Activated CD4-positive, alpha-beta T cell treated with anti-CD3 and anti-CD28 coated beads for 48 hours (primary cell): ENCODE data around the gene NSL1.
A peak's percentile ranks its signal among the peaks of the same experiment; 100 is the strongest.
"Not testable (repeated sequence)": the region's sequence is repeated elsewhere in the genome, so short reads cannot be mapped to it uniquely, and the experiment has no call there.

Source experiments
- DNase-seq: peaks from one replicate; pipeline ENCODE4 v3.0.0-alpha.2; 2020

Gene NSL1

DNA sequence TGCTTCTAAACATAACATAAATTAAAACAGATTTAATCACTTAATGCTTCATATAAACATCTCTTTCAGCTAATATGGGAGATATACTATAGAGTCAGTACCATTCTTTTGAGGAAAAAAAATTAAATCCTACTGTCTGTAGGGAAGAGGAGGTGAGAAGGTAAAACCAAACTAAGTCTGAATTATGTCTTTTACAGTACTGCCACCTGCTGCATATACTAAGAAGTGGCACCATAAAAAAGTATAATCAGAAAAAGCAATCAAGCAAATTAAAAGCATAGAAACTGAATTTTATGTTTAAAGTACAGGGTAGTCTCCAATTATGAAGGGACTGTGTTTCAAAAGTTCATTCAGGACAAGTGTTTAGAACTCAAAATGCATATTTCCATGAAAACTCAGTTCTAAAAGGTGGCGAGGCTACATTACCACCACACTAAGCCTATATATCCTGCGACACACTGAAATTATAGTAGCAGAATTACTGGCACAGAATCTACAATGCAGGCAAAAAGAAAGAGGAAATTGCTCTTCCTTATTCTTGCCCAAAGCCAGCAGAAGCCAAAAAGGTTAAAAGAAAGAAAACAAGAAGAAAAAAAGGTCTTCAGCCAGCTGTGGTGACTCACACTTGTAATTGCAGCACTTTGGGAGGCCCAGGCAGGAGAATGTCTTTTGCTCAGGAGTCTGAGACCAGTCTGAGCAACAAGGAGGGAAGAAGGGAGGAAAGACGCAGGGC is 9.0 kb downstream of the NSL1 start:
- DNase-seq, result no peak

DNA sequence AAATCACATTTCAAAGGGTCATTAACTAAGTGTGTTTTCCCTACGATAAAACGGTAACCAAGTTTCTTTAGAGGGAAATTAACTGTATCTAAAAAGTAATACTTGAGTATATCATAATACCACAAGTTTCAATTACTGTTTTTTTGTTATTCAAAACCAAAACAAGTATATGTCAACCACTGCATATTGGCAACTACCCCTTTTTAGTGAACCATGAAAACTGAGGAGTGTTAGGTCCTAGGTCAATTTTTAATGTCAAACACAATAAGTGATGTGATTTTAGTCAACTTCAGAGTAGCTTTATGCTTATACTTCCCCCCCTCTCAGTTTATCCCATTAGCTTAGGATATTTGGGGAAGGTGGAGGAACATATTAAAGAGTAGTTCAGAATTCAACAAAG is 10.4 kb downstream of the NSL1 start:
- DNase-seq, result no peak

DNA sequence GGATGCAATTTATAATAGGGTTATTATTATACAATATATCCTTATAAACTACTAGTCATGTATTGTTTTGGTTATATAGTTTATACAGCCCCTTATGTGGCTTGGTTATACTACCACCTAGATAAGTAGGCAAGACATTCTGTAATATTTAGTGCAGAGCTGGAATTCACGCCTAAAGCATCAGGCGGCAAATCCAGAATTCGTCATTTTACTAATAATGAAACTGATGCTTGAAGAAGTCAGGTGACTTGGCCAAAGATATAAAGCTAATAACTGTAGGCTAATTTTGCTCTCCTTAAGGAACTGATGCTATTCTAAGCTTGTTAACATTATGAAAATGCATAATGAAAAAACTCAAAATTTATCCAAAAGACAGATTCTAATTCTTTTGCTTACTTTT is 10.8 kb downstream of the NSL1 start:
- DNase-seq, result no peak

DNA sequence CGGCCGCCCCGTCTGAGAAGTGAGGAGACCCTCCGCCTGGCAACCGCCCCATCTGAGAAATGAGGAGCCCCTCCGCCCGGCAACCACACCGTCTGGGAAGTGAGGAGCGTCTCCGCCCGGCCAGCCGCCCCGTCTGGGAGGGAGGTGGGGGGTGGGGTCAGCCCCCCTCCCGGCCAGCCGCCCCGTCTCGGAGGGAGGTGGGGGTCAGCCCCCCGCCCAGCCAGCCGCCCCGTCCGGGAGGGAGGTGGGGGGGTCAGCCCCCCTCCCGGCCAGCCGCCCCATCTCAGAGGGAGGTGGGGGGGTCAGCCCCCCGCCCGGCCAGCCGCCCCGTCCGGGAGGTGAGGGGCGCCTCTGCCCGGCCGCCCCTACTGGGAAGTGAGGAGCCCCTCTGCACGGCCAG is 12.5 kb downstream of the NSL1 start:
- not testable (repeated sequence) for DNase-seq

DNA sequence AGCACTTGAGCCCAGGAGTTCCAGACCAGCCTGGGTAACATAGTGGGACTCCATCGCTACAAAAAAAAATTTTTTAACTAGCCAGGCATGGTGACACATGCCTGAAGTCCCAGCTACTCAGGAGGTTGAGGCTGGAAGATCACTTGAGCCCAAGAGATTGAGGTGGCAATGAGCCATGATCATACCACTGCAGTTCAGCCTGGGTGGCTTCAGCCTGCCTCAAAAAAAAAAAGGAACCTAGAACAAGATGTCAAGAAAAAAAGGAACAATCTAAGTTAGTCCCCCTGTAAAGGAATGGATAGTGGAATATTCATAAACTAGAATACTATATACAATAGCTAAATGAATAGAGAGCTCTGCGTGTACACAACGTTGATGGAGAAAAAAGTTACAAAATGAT is 14.4 kb downstream of the NSL1 start:
- no peak for DNase-seq

DNA sequence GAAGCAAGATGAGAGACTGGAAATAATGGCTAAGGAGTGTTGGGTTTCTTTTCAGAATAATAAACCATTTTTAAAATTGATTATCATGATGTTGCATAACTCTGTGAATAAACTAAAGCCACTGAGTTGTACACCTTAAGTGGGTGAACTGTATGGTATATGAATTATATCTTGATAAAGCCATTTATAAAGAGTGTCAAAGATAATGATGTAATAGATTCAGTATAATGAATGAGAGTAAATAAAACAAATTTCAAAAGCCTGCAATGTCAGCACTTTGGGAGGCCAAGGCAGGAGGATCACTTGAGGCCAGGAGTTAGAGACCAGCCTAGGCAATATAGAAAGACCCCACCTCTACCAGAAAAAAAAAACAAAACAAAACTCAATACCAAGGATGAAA is 16.3 kb downstream of the NSL1 start:
- no peak for DNase-seq

DNA sequence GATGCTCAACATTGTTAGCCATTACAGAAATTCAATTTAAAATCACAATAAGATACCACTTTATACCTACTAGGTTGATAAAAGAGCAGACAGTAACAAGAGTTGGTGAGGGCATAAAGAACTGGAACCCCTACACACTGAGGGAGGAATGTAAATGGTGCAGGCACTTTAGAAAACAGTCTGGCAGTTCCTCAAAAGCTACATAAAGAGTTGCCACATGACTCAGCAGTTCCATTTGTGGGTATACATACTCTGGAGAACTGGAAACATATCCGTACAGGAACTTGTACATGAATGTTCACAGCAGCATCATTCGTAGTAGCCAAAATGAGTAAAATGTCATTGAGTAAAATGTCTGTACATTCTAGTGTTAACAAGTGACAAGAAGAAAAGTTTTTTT is 17.0 kb downstream of the NSL1 start:
- DNase-seq, result no peak

DNA sequence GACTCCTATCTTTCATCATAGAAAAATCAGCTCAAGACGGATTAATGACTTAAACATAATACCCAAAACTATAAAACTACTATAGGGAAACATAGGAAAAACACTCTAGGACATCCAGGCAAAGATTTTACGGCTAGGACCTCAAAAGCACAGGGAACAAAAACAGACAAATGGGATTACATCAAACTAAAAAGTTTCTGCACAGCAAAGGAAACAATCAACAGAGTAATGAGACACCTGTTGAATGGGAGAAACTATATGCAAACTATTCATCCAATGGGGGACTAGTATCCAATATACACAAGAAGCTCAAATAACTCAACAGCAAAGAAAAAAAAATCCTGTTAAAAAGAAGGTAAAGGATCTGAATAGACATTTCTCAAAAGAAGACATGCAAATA is 18.6 kb downstream of the NSL1 start:
- DNase-seq, result no peak

DNA sequence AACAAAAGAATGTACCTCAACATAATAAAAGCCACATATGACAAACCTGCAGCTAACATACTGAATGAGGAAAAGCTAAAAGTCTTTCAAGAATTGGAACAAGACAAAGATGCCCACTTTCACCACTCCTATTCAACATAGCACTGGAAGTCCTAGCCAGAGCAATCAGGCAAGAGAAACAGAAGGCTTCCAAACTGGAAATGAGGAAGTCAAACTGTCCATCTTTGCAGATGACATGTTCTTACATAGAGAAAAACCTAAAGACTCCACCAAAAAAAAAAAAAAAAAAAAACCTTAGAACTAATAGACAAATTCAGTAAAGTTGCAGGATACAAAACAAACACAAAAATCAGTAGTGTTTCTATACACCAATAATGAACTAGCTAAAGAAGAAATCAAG is 20.2 kb downstream of the NSL1 start:
- no peak for DNase-seq

DNA sequence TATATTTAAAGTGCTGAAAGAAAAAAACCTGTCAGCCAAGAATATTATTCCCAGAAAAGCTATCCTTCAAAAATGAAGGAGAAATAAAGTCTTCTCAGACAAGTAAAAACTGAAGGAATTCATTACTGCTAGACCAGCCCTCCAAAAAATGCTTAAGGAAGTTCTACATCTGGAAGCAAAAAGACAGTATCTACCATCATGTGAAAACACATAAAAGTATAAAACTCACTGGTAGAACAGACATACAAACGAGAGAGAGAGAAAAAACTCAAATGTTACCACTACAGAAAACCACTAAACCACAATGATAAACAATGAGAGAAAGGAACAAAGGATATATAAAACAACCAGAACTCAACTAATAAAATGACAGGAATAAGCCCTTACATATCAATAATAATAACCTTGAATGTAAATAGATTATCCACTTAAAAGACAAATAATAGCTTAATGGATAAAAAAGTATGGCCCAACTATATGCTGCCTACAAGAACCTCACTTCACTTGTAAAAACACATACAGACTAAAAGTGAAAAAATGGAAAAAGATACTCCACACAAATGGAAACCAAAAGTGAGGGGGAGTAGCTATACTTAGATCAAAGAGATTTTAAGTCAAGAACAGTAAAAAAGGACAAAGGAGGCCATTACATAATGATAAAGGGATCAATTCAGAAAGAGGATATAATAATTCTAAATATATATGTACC is 22.0 kb downstream of the NSL1 start:
- no peak for DNase-seq

DNA sequence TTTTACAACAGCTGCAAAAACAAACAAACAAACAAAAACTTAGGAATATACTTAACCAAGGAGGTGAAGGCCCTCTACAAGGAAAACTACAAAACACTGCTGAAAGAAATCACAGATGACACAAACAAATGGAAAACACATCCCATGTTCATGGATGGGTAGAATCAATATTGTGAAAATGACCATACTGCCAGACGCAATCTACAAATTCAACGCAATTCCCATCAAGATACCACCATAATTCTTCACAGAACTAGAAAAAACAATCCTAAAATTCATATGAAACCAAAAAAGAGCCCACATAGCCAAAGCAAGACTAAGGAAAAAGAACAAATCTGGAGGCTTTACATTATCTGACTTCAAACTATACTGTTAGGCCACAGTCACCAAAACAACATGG is 24.8 kb downstream of the NSL1 start:
- not testable (repeated sequence) for DNase-seq

DNA sequence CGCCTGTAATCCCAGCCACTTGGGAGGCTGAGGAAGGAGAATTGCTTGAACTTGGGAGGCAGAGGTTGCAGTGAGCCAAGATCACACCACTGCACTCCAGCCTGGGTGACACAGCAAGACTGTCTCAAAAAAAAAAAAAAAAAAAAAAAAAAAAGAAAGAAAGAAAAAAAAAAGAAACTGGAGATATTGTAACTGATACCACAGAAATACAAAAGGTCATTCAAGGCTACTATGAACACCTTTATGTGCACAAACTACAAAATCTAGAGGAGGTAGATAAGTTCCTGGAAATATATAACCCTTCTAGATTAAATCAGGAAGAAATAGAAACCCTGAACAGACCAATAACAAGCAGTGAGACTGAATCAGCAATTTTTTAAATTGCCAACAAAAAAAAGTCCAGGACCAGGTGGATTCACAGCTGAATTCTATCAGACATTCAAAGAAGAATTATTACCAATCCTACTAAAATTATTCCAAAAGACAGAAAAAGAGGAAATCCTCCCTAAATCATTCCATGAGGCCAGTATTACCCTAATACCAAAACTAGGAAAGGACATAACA is 26.8 kb downstream of the NSL1 start:
- DNase-seq, result not testable (repeated sequence)

DNA sequence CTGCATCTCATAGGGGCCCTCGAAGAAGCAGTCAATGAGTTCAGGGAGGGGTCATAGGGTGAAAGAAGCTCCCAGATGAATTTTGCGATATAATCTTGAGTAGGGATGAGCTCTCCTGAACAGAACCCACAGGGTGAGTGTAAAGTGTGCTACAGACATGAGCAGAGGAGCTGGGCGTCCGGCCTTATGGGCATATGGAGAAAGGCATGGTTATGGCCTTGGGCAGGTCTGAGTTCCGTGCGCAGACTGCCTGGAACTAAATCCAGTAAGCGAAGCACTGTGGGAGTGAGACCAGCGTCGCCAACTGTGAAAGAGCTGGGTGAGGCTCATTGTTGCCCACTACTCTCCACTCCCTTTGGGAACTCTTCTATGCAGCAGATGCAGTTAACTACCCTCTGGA is 28.7 kb downstream of the NSL1 start:
- no peak for DNase-seq

DNA sequence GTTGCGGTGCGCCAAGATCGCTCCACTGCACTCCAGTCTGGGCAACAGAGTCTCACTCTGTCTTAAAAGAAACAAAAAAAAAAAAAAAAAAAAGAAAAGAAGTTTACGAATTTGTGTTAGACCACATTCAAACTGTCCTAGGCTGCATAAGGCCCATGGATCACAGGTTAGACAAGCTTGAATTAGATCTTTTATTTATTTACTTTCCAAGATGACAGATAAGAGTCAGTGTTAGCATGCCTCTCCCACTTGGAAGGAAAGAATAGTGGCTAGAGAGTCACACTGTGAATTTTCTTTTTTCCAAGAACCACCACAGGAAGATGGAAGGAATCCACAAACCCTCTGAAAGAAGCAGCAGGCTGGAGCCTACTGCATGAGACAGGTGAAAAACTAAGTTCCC is 29.3 kb downstream of the NSL1 start:
- DNase-seq, result no peak

DNA sequence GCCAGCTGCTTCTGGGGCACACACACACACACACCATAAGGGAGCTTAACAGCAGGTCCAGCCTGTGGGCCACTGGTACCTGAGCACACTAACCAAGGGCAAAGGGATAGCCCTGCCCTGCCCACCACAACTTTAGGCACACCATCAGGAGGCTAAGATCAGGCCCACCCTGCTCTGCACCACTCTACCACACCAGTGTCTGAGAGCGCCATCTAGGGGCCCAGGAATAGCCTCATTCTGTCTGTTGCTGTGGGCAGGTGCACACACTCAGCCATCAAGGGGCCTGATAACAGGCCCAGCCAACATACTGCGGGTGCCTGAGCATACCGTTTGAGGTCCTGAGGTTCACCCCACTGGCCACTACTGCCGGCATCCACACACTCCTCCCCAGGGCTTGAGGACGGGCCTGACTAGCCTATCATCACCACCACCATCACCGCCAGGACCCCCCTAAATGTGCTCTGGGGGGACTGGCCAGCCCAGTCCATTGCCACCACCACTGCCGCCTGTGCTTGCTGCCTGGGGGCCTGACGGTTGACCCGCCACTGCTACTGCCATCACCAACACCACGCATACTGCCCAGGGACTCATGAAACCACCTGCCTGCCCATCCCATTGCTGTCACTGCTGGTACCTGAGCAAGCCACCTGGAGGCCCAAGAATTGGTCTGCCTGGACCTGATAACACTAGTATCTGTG is 31.3 kb downstream of the NSL1 start:
- DNase-seq, result peak; percentile 76

DNA sequence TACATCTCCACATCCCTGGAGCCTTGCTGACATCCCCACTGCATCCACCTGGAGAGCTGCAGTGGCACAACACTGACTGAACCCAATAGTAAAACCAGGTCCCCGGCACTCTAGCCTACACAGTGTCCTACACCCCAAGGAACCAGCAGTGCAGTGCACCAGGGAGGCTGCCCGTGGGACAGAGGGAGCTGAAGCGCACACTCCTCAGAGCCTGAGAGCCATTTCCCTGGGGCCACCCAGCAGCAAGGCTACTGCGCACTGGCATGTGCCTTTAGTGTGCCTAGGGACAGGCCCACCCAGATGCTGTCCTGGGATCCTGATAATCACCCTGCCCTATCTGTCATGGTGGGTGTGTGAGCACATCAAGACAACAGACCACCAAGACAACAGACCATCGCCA is 31.9 kb downstream of the NSL1 start:
- DNase-seq, result no peak

DNA sequence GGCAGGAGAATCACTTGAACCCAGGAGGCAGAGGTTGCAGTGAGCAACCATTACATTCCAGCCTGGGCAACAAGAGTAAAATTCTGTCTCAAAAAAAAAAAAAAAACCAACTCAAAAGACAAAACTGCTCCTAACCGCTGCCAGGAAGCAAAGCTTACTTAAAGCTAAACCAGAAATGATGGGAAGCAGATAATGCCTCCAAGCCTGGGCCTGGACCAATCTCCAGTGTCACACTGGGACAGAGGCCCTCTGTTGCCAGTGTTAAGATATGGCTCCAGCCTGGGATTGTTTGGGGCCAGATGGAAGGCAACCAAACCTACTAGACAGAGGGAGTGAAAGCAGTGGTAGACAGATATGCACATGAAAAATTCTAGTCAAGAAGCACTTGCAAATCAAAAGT is 36.9 kb downstream of the NSL1 start:
- no peak for DNase-seq

DNA sequence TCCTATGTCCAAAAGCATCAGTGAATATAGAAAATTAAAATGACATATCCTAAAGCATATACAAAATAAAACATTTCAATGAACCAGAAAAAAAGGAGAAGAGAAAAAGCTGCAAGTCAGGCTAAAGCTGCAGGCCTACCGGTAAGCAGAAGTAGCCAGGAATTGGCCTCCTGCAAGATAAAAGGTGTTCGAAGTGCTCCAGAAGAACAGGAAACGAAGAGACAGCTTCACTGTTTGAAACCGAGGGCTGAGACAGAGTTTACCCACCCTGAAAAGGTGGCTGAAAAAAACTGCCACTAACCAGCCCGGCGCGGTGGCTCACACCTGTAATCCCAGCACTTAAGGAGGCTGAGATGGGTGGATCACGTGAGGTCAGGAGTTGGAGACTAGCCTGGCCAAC is 37.4 kb downstream of the NSL1 start:
- DNase-seq, result no peak

DNA sequence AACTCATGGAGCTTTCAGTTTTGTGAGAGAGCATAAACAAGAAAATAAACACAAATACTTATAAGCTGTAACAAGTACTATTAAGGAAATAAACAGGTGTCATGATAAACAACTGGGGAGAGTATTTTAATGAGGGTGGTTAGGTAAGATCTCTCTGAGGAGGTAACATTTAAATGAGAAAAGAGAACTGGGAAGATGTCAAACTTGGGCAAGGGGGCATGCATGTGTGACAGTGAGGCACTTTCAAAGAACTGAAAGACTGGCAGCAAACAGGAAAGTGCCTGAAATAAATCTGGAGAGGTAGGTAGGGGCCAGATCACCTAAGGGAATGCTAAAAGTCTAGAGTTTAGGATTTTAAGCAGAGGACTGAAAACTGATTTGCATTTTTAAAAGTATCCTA is 37.8 kb downstream of the NSL1 start:
- DNase-seq, result no peak

DNA sequence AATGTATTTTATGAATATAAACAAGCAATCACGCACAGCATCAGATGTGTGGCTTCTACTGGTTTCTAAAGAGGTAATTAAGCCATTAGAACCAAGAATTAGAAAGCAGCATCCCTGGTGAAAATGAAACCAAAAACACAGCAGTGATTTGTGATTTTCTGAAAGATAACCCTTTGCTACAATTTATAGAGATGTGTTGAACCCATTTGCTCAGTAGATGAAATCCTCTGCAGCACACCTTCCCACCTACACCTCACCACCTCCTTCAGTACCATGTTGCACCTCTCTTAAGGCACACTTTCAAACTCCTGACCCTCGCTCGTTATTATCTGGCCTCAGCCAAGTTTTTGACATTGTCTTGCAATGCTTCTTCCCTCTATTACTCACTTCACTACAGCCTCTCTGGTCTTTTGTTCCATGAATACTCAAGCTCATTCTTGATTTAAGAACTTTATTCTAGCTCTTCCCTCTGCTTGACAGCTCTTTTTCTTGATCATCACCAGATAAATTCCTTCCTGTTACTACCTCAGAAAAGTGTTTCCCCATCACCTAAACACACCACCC is 38.6 kb downstream of the NSL1 start:
- no peak for DNase-seq

DNA sequence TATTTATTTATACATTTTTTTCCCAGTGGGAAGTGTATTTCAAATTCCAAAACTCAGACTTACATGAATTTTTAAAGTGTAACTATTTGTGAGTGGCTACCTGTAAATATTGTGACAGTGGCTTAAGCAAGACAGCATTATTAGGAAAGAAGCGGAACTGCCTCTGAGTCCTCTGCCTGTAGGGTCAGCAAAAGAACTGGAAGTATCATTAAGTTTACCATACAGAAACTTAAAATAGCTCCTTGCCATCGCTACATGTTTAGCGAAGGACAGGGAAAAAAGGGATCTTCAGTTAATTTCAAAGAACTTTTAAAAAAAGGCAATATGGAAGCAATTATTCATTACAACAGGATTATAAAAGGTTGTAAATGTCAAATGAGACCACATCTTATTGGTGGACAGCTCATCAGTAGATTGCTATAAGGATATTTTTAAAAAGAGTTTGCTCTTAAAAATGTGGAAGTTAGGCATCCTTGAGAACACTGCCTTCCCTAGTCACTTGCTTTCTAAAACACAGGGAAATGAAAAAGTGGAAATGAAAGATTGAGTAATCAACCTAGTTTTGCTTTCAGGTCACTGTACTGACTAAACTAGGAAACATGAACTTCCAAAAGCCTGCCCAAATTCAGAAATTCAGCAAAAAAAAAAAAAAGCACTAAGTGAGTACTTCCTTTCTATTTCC is 39.2 kb downstream of the NSL1 start:
- no peak for DNase-seq

DNA sequence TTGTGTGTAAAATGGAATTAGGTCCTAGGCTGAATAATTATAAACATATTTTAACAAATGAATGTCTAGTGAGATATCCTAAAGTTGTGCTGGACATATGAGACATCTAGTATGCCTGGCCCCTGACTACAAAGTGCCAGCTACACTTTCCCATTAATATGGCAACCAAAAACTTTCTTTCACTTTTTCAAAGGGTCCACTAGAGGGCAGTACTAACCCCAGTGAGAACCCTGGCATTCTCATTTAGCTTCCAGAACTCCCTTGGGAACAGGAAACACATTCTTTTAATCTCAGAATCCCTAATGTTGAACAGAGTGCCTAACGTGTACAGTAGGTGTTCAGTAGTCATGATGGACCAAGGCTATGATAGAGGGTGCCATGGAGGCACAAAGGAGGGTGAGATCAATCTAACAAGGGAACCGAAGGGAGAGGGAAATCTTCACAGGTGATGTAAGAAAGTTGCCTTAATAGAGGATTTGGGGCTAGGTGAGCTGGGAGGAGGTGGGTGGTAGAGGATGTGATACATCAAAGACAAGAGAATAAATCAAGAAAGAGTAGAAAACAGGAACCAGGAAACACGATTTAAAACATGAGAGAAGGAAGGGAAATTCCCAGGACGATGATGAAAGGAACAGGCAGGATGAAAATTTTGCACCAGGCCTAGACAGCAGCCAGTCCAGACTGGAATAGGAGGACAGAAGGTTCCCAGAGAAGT is 41.6 kb downstream of the NSL1 start:
- DNase-seq, result no peak
